Upper lobe of left lung (tissue), 4 donors: ENCODE measurements around the gene HOXA4.
A peak's percentile ranks its signal among the peaks of the same experiment; 100 is the strongest.

Source experiments
- CTCF ChIP-seq, 6 experiments: fragments of 450-650 bp in 4 of 6; fragments of 200-600 bp in 2 of 6; sonication (generic) in 2 of 6; IDR thresholded peaks; one replicate each; pipeline ENCODE4 v1.5.1; 2016 to 2019; ENCODE audit warnings: antibody characterized with exemption in 6 of 6
- EP300 ChIP-seq, 4 donors: sonication (generic); formaldehyde crosslinking; IDR thresholded peaks; one replicate each; pipeline ENCODE4 v1.5.1; 2017; ENCODE audit warnings: antibody characterized with exemption in 4 of 4, control low read depth in 2 of 4
- POLR2A ChIP-seq, 4 donors: fragments of 450-650 bp; IDR thresholded peaks; one replicate each; pipeline ENCODE4 v1.5.1; 2016 to 2017; ENCODE audit warnings: antibody characterized with exemption in 4 of 4, mild to moderate bottlenecking in 2 of 4
- POLR2AphosphoS5 ChIP-seq, 2 donors: sonication (generic); formaldehyde crosslinking; IDR thresholded peaks; one replicate each; pipeline ENCODE4 v1.5.1; 2017; ENCODE audit warnings: antibody characterized with exemption in 2 of 2

- TF ChIP-seq EP300 (IDR thresholded peaks at IDR 0.05) (no peak), CTCF (IDR thresholded peaks at IDR 0.05) (peak; percentile 45 to 82 (median 64)), POLR2A (IDR thresholded peaks at IDR 0.05) (no peak), POLR2AphosphoS5 (IDR thresholded peaks at IDR 0.05) (no peak)
Observed at GRCh38 chr7:27179503-27180430, 49.2 kb upstream of the HOXA4 start.
